Thoracic aorta (tissue), 2 donors: ENCODE results near the gene CLCN2. TPM values are rescaled to one million over a fixed set of nuclear protein-coding genes. Genes with fewer than 3 reads are reported as not detected.
A peak's percentile ranks its signal among the peaks of the same experiment; 100 is the strongest.

Source experiments
- ATAC-seq: fragments of 150-250 bp; one replicate; pipeline ENCODE4 v1.8.0; 2017; ENCODE audit warnings: low read depth; ENCODE audit not compliant: insufficient number of reproducible peaks, low FRiP score
- DNase-seq: peaks from one replicate; pipeline ENCODE4 v3.0.0-alpha.2; 2020; ENCODE audit warnings: low spot score
- H3K27ac ChIP-seq, 2 donors: fragments of 200-600 bp; sonication (generic); 1 replicate in 1 of 2; 2 replicates in 1 of 2; pipeline ENCODE4 v1.5.1; 2016; ENCODE audit warnings: mild to moderate bottlenecking in 2 of 2, moderate library complexity in 2 of 2
- H3K27me3 ChIP-seq: fragments of 200-600 bp; sonication (generic); replicated peaks from 2 replicates; pipeline ENCODE4 v1.6.0; 2016; ENCODE audit warnings: mild to moderate bottlenecking; ENCODE audit not compliant: insufficient read depth
- H3K36me3 ChIP-seq: fragments of 200-600 bp; sonication (generic); one replicate; pipeline ENCODE4 v1.5.1; 2016
- H3K4me1 ChIP-seq, 2 donors: fragments of 200-600 bp; sonication (generic); 1 replicate in 1 of 2; 2 replicates in 1 of 2; pipeline versions ENCODE4 v1.5.1 to v1.6.0; 2016; ENCODE audit warnings: low read depth in 2 of 2, mild to moderate bottlenecking in 1 of 2; ENCODE audit not compliant: control insufficient read depth in 1 of 2
- H3K4me3 ChIP-seq: fragments of 200-600 bp; sonication (generic); 2 replicates; pipeline ENCODE4 v1.5.1; 2016; ENCODE audit warnings: mild to moderate bottlenecking
- H3K9me3 ChIP-seq: fragments of 200-600 bp; sonication (generic); 2 replicates; pipeline ENCODE4 v1.5.1; 2016
- total RNA-seq, 2 donors: library from RNA; depleted of rRNA; stranded (reverse); fragments of >200 nt; gene quantifications; one replicate each; pipeline versions ENCODE4 v1.1.0 to v1.2.3, GENCODE V29; 2016
- TF ChIP-seq, protein P1 (sequence below): fragments of 200-600 bp; sonication (generic); IDR thresholded peaks from one replicate; pipeline ENCODE4 v1.5.1; 2019; ENCODE audit warnings: antibody characterized with exemption

The CLCN2 gene
- total RNA-seq, 2 donors from 2014 or later = 4.3 to 8.0 TPM

DNA sequence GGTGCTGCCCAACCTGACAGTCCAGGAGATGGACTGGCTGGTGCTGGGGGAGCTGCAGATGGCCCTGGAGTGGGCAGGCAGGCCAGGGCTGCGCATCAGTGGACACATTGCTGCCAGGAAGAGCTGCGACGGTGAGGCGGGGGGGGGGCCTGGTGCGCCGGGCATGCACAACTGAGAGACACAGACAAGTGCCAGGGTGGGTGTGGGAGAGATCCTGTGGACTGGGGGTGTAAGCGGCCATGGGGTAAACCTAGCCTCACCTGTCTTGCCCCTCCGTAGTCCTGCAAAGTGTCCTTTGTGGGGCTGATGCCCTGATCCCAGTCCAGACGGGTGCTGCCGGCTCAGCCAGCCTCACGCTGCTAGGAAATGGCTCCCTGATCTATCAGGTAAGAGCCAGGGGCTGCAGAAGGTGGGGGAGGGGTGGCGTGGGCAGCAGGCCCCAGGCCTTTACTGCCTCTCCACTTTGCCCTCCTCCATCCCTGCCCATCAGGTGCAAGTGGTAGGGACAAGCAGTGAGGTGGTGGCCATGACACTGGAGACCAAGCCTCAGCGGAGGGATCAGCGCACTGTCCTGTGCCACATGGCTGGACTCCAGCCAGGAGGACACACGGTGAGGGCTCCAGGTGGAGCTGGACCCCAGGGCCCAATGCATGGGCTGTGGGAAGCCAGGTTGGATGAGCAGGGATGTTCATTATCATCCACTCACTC is 21.8 kb upstream of the CLCN2 start:
- DNase-seq (no peak), ATAC-seq (no peak)
- Histone ChIP-seq H3K4me3 (no peak overlapping the region), H3K36me3 (no peaks in the 10 kb centered on the region), H3K9me3 (no peaks in the 10 kb centered on the region), H3K4me1 (peaks cover 4 to 13% of the 10 kb centered on the region in 2 donors), H3K27me3 (no peaks in the 10 kb centered on the region), H3K27ac (no peak overlapping the region)
- TF ChIP-seq, protein P1, sequence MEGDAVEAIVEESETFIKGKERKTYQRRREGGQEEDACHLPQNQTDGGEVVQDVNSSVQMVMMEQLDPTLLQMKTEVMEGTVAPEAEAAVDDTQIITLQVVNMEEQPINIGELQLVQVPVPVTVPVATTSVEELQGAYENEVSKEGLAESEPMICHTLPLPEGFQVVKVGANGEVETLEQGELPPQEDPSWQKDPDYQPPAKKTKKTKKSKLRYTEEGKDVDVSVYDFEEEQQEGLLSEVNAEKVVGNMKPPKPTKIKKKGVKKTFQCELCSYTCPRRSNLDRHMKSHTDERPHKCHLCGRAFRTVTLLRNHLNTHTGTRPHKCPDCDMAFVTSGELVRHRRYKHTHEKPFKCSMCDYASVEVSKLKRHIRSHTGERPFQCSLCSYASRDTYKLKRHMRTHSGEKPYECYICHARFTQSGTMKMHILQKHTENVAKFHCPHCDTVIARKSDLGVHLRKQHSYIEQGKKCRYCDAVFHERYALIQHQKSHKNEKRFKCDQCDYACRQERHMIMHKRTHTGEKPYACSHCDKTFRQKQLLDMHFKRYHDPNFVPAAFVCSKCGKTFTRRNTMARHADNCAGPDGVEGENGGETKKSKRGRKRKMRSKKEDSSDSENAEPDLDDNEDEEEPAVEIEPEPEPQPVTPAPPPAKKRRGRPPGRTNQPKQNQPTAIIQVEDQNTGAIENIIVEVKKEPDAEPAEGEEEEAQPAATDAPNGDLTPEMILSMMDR = no peak

- Histone ChIP-seq H3K4me3 (no peak overlapping the region), H3K9me3 (no peaks in the 10 kb centered on the region), H3K4me1 (peaks cover 4 to 13% of the 10 kb centered on the region in 2 donors), H3K27ac (no peak overlapping the region), H3K27me3 (no peaks in the 10 kb centered on the region), H3K36me3 (no peaks in the 10 kb centered on the region)
- ATAC-seq (no peak), DNase-seq (no peak)
- TF ChIP-seq, protein P1 = no peak
Measured at GRCh38 chr3:184382326-184383032, 21.1 kb upstream of the CLCN2 start.

DNA sequence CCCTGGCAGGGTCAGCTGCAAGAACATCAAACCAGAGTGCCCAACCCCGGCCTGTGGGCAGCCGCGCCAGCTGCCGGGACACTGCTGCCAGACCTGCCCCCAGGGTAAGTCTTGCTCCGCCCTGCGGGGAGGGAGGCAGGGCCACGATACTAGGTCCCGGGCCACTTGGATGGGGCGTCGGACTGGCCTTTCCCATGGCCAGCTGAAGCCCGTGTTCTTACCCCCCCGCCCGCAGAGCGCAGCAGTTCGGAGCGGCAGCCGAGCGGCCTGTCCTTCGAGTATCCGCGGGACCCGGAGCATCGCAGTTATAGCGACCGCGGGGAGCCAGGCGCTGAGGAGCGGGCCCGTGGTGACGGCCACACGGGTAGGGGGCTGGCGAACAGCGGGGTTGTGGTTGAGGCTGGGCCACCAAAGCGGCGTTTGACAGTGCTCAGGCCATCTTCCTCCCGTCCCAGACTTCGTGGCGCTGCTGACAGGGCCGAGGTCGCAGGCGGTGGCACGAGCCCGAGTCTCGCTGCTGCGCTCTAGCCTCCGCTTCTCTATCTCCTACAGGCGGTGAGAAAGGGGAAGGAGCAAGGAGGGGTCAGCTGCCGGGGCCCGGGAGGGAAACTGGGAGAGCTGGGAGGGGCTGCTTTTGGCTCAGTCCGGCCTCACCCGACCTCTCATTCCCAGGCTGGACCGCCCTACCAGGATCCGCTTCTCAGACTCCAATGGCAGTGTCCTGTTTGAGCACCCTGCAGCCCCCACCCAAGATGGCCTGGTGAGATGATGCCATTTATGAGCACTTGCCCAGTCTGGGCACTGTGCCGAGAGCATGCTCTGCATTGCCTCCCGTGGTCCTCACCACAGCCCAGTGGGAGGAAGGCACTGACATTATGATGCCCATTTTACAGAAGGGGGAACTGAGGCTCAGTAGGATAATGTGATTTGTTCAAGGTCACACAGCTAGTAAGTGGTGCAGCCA is 20.1 kb upstream of the CLCN2 start:
- no peak for DNase-seq
- no peaks in the 10 kb centered on the region for H3K27me3 ChIP-seq
- peak overlapping the region; percentile 77 for H3K4me3 ChIP-seq

DNA sequence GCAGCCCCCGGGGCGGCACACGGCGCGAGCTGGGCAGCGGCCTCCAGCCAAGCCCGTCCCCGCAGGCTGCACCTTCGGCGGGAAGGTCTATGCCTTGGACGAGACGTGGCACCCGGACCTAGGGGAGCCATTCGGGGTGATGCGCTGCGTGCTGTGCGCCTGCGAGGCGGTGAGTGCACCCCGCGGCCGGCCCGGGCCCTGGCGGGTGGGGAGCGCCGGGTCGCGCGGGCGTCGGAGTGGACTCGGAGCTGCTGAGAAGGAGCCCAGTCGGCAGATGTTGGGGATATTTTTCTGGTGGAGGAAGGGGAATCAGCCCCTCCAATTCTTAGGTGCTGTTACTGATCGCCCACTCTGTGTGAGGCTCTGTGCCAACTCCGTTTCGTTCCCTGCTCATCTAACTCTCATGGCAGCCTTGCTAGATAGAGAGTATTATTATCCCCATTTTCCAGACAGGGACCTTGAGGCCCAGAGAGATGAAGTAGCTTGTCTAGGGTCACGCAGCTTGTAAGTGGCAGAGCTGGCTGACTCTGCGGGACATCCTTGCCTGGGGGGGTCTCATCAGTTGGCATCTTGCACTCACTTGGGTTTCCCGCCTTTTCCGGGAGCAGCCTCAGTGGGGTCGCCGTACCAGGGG is 19.3 kb upstream of the CLCN2 start:
- Histone ChIP-seq H3K27ac (no peak overlapping the region), H3K9me3 (no peaks in the 10 kb centered on the region), H3K36me3 (no peaks in the 10 kb centered on the region), H3K4me1 (peaks cover 4 to 13% of the 10 kb centered on the region in 2 donors), H3K4me3 (peak overlapping the region; percentile 77), H3K27me3 (no peaks in the 10 kb centered on the region)
- TF ChIP-seq, protein P1 = no peak
- DNase-seq (no peak), ATAC-seq (no peak)

More for the DNA sequence above, 20.1 kb upstream of the CLCN2 start:
- no peaks in the 10 kb centered on the region for H3K9me3 ChIP-seq
- ATAC-seq = no peak
- H3K4me1 ChIP-seq = peaks cover 4 to 13% of the 10 kb centered on the region in 2 donors
- no peaks in the 10 kb centered on the region for H3K36me3 ChIP-seq
- H3K27ac ChIP-seq = no peak overlapping the region
- TF ChIP-seq, protein P1 = no peak
